Stimulated activated naive CD8-positive, alpha-beta T cell treated with anti-CD3 and anti-CD28 coated beads, Interleukin-15, amount 100 ng/mL, for 72 hours (primary cell): Measurements from ENCODE around the gene TNRC18.
A peak's percentile ranks its signal among the peaks of the same experiment; 100 is the strongest.

Source experiments
- ATAC-seq: fragments of 150-1000 bp; cut with Tn5 transposase; 2 replicates; pipeline ENCODE4 v1.10.0; 2021; ENCODE audit warnings: mild to moderate bottlenecking, moderate library complexity
- DNase-seq, 2 donors: peaks; one replicate each; pipeline ENCODE4 v3.0.0; 2021 to 2022
- H3K27ac Mint-ChIP-seq, 2 donors: one replicate each; pipeline ENCODE4 v1.8.0; 2022; ENCODE audit warnings: mild to moderate bottlenecking in 2 of 2, mixed read lengths in 2 of 2, moderate library complexity in 2 of 2
- H3K27me3 Mint-ChIP-seq: one replicate; pipeline ENCODE4 v1.8.0; 2022; ENCODE audit warnings: mixed read lengths
- H3K4me1 Mint-ChIP-seq: one replicate; pipeline ENCODE4 v1.8.0; 2022; ENCODE audit warnings: mild to moderate bottlenecking, mixed read lengths
- H3K4me3 Mint-ChIP-seq, 2 donors: one replicate each; pipeline ENCODE4 v1.8.0; 2022; ENCODE audit warnings: mild to moderate bottlenecking in 2 of 2, mixed read lengths in 2 of 2, moderate library complexity in 1 of 2
- H3K9me3 Mint-ChIP-seq, 2 donors: one replicate each; pipeline ENCODE4 v1.8.0; 2022; ENCODE audit warnings: mixed read lengths in 2 of 2

TNRC18 gene

DNA sequence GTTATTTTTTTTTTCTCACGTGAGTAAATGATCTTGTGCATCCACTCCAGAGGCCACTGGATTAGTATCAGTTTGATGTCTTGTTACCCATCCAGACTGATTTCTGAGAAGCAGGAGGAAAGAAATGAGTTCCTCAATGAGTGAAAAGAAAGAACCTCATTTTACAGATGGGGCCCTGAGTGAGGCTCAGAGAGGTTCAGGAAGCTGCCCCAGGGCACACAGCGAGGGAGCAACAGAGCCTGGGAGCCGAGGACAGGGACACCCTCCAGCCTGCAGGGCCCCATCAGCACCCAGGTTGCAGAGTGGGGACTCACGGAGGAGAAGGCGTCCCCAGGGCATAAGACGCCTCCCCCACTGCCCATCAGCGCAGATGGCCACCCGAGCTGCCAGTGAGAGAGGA is 30.9 kb upstream of the TNRC18 start:
- Mint-ChIP-seq H3K27me3 (peaks cover 22% of the 10 kb centered on the region), H3K4me3 (no peak overlapping the region)
- no peak for ATAC-seq

DNA sequence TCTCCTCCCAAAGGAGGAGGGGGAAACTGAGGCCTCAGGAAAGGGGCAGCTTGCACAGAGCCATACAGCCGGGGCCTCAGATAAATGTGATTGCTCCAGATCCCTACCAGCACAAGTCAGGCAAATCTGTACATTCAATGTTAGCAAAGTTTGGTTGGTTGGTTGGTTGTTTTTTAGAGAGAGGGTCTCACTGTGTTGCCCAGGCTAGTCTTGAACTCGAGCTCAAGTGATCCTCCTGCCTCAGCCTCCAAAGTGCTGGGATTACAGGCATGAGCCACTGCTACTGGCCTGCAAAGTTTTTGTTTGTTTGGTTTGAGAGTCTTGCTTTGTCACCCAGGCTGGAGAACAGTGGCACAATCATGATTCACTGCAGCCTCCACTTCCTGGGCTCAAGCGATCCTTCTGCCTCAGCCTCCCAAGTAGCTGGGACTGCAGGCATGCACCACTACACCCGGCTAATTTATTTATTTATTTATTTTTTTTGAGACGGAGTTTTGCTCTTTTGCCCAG is 30.0 kb upstream of the TNRC18 start:
- H3K27me3 Mint-ChIP-seq, result peaks cover 22% of the 10 kb centered on the region
- DNase-seq (no peak), ATAC-seq (no peak)
- H3K9me3 Mint-ChIP-seq, result no peaks in the 10 kb centered on the region
- no peak overlapping the region for H3K27ac Mint-ChIP-seq
- no peak overlapping the region for H3K4me3 Mint-ChIP-seq
- peaks cover 9% of the 10 kb centered on the region for H3K4me1 Mint-ChIP-seq

More for the DNA sequence above, 30.9 kb upstream of the TNRC18 start:
- Mint-ChIP-seq H3K27ac (no peak overlapping the region), H3K4me1 (peaks cover 9% of the 10 kb centered on the region), H3K9me3 (no peaks in the 10 kb centered on the region)
- DNase-seq, result no peak

DNA sequence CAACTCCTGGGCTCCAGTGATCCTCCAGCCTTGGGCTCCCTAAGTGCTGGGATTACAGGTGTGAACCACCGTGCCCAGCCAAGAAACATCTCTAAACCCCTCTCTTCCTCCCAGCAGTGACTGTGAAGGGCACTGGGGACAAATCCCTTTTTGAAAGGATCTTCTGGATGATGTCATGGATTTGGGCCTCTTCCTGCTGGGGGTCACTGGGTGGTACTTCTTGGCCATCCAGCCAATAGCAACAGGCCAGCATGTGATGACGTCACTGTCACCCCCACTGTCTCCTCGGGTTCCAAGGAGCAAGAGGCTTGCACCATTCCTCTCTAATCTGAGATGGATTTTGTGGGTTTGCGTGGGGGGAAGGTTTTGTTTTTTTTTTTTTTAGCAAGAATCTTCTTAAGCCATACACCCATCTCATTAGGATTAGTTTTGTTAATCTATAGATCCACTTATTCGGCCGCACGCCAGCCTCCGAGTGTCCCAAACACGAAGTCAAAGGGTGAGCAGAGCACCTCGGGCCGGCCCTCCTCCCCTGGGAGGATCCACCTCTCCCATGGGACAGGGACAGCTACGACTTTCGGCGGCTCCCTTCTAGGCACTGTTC is 29.4 kb upstream of the TNRC18 start:
- H3K27ac Mint-ChIP-seq, result peak overlapping the region in 1 of 2 donors; percentile 15
- DNase-seq (no peak), ATAC-seq (no peak)
- peaks cover 9% of the 10 kb centered on the region for H3K4me1 Mint-ChIP-seq
- no peak overlapping the region for H3K4me3 Mint-ChIP-seq
- H3K27me3 Mint-ChIP-seq, result peaks cover 22% of the 10 kb centered on the region
- H3K9me3 Mint-ChIP-seq, result no peaks in the 10 kb centered on the region

DNA sequence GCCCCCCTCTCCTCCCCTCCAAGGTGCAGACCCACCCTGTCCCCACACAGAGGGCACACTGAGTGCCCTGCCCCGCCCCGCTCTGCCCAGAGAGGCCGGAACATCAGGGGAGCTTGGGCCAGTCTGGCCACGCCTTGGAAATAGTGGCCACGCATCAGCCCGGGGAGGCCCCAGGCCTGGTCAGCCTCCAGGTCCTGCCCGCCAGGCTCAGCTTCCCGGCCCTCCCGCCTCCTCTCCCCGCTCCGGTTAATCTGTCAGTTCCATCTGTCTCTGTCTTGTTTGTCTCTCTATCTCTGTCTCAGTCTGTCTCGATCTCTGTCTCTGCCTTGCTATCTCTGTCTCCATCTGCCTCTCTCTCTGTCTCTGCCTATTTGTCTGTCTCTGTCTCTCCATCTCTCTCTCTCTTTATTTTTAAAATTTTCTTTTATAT is 28.9 kb upstream of the TNRC18 start:
- DNase-seq (no peak), ATAC-seq (peak; percentile 26)
- H3K27me3 Mint-ChIP-seq, result peaks cover 22% of the 10 kb centered on the region
- H3K4me3 Mint-ChIP-seq, result no peak overlapping the region
- peak overlapping the region in 1 of 2 donors; percentile 15 for H3K27ac Mint-ChIP-seq
- no peaks in the 10 kb centered on the region for H3K9me3 Mint-ChIP-seq
- H3K4me1 Mint-ChIP-seq, result peaks cover 9% of the 10 kb centered on the region

DNA sequence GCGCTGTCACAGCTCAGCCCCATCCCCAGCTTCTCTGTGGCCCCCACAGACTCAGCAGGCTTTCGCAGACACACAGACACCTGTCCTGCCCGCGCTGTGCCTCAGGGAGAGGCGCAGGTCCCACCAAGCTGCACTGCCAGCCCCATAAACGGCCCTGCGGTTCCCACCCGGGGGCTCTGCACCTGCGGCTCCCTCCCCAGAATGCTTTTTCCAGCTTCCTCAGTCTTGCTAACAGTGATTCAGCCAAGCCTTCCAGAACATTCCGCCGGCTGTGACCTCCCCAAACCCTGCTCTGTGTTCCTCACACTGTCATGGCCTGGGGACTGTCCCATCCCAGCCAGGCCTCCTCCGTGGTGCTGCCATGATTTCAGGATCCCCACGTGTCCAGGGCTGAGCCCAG is 27.8 kb upstream of the TNRC18 start:
- Mint-ChIP-seq H3K4me1 (peaks cover 9% of the 10 kb centered on the region), H3K27ac (no peak overlapping the region), H3K9me3 (no peaks in the 10 kb centered on the region), H3K4me3 (no peak overlapping the region), H3K27me3 (peaks cover 16% of the 10 kb centered on the region)
- DNase-seq (no peak), ATAC-seq (peak; percentile 36)

DNA sequence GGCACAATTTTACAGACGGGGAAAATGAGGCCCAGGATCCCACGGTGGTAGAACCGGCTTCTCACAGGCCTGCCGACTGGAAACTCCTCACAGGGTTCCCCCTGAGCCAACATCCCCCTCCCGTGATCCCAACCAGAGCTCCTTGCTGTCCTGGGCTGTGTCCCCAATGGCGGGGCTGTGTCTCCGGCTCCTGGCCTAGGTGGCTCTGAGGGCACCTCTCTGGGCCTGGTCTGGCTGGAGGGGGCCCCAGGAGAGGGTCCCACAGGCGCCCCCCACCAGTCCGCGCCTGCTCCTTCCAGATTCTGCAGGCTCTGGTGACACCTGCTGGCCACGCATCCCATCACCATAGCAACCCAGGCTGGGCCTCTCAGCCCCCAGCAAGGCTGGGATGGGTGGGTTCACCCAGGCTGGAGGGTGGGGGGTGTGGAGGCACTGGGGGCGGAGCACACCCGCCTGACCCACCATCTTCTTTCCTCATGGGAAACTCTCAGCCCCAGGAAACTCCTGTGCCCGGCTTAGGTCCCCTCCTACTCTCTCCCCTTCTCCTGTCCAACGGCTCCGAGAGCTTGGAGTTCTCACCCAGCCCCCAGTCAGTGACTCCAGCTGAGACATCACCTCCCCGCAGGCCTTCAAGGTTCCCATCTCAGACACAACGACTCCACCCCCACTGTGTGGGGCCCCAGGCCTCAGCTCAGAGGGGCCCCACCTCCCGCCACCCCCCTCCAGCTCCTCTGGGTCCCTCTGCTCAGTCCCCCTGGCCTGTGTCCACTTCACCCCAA is 27.1 kb upstream of the TNRC18 start:
- DNase-seq, result peak in 1 of 2 donors; percentile 43
- Mint-ChIP-seq H3K4me1 (peaks cover 9% of the 10 kb centered on the region), H3K9me3 (no peaks in the 10 kb centered on the region), H3K27ac (peak overlapping the region in 1 of 2 donors; percentile 74), H3K4me3 (no peak overlapping the region), H3K27me3 (peaks cover 9% of the 10 kb centered on the region)
- peak; percentile 74 for ATAC-seq

DNA sequence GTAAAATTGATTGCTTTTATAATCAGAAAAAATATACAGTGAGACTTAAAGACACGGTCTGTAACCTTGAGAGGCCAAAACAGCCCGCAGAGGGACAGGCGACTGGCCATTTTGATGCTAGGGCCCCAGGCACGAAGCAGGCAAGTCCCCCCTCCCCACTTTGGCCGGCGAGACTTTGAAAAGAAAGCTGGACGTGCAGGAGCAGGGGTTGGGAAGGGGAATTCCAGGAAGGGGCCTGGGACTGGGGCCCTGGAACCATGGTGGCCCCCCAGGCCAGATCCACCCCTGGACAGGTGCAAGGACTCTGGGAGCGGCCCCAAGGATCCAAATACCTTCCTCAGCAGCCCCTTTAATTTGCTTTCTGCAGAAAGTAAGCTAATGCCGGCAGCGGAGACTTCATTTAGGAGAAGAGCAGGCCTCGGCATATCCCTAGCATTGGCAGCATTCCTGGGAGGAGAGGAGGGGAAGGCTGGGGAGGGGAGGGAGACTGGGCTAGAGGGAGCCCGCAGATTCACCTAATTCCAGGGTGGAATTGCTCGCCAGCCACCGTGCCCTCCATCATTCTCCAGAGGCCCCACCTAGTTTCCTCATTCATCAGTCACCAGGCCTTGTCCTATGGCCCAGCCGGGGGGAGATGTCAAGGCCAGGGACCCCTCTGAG is 24.9 kb upstream of the TNRC18 start:
- H3K4me3 Mint-ChIP-seq, result no peak overlapping the region
- no peak overlapping the region for H3K27ac Mint-ChIP-seq
- peaks cover 7% of the 10 kb centered on the region for H3K27me3 Mint-ChIP-seq
- H3K4me1 Mint-ChIP-seq, result peaks cover 9% of the 10 kb centered on the region
- DNase-seq (no peak), ATAC-seq (no peak)
- H3K9me3 Mint-ChIP-seq, result no peaks in the 10 kb centered on the region

DNA sequence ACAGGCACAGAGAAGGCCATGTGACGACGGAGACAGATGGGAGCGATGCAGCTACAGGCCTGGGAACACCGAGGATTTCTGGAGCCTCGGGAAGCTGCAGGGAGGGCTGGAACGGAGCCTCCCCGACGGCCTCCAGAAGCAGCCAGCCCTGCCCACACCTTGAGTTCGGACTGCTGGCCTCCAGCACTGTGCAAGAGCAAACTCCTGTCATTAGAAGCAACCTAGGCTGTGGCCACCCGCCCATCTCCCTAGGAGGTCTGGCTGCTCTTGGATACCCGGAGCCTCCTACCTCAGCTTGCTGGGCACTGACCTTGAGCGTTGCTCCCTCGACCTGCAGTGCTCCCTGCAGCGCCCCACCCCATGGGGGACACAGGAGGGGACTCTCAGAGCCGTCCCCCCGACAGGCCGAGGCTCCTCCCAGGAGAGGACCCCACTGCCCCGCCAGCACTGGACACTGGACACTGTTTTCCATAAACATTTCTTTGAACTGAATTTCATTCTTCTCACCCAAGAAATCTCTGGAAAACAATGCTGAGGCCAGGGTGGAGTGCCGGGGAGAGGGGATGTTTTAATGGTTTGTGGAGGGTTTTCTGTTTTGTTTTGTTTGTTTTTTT is 22.5 kb upstream of the TNRC18 start:
- no peak for ATAC-seq
- H3K4me1 Mint-ChIP-seq, result peaks cover 5% of the 10 kb centered on the region

DNA sequence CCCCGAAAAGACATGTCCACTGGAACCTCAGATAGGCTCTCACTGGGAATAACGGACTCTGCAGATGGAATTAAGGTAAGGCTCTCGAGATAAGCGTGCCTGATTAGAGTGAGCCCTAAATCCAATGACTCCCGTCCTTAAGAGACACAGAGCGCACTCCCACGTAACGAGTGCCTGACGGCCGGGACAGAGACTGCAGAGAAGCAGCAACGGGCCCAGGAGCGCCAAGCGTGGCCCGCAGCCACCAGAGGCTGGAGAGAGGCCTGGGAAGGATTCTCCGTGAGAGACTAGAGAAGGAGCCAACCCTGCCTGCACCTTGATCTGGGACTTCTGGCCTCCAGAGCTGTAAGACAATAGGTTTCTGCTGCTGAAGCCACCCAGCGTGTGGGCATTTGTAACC is 20.0 kb upstream of the TNRC18 start:
- no peak overlapping the region for H3K4me3 Mint-ChIP-seq
- ATAC-seq (no peak), DNase-seq (no peak)
- H3K27ac Mint-ChIP-seq, result no peak overlapping the region
- no peaks in the 10 kb centered on the region for H3K4me1 Mint-ChIP-seq
- H3K27me3 Mint-ChIP-seq, result no peaks in the 10 kb centered on the region
- no peaks in the 10 kb centered on the region for H3K9me3 Mint-ChIP-seq

More for the DNA sequence above, 22.5 kb upstream of the TNRC18 start:
- DNase-seq, result no peak
- no peaks in the 10 kb centered on the region for H3K9me3 Mint-ChIP-seq
- peaks cover 1% of the 10 kb centered on the region for H3K27me3 Mint-ChIP-seq
- peak overlapping the region in 1 of 2 donors; percentile 80 for H3K27ac Mint-ChIP-seq
- no peak overlapping the region for H3K4me3 Mint-ChIP-seq

DNA sequence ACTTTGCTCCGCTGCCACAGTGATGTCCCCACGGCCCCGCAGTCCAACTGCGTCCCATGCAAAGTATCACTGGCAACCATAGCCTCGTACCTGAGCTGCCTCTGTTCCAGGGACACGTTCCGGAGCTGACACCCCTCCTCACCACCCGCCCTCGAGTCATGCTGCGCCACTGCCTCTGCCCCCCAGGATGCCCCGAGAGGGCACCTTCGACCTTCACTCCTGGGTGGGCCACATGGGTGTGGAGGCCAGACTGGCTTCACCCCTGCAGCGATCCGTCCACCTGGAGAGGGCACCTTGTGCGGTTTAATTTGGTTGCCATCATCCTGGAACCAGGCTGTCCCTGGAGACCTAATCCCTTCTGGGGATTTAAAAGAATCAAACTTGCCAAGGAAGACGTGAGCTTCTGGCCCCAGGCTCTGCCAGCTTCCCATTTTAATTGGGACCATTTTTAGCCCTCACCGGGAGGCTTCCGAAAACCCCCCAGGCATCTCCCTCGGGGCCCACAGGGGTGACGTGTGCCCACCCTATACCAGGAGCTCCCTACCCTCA is 19.2 kb upstream of the TNRC18 start:
- DNase-seq, result no peak
- no peak for ATAC-seq
- Mint-ChIP-seq H3K9me3 (no peaks in the 10 kb centered on the region), H3K27me3 (no peaks in the 10 kb centered on the region), H3K4me3 (no peak overlapping the region), H3K27ac (no peak overlapping the region), H3K4me1 (no peaks in the 10 kb centered on the region)

DNA sequence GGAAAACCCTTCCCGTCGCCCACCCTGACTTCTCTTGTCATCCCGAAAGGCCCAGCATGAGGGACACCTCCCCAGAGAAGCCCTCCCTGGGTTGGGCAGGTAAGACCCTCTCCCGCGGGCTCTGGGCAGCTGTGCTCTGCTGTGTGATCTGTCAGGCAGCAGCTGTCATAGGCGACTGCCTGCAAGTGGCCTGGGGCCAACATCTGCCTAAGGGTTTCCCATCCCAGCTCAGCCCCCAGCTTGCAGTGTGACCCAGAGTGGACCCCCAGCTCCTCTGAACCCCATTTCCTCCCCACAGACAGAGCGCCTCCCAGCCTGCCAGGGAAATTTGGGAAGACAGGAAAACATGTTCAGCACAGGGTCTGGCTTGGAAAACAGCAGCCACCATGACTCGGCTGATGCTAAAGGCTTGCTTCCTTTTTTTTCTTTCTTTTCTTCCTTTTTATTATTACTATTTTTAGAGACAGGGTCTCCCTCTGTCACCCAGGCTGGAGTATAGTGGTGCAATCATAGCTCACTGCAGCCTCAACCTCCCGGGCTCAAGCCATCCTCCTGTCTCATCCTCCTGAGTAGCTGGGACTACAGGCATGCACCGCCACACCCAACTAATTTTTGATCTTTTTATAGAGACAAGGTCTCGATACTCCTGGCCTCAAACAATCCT is 18.3 kb upstream of the TNRC18 start:
- no peaks in the 10 kb centered on the region for H3K27me3 Mint-ChIP-seq
- ATAC-seq (no peak), DNase-seq (no peak)
- H3K4me1 Mint-ChIP-seq, result no peaks in the 10 kb centered on the region
- H3K4me3 Mint-ChIP-seq, result no peak overlapping the region
- H3K27ac Mint-ChIP-seq, result no peak overlapping the region
- peaks cover 0 to 7% of the 10 kb centered on the region in 2 donors for H3K9me3 Mint-ChIP-seq

DNA sequence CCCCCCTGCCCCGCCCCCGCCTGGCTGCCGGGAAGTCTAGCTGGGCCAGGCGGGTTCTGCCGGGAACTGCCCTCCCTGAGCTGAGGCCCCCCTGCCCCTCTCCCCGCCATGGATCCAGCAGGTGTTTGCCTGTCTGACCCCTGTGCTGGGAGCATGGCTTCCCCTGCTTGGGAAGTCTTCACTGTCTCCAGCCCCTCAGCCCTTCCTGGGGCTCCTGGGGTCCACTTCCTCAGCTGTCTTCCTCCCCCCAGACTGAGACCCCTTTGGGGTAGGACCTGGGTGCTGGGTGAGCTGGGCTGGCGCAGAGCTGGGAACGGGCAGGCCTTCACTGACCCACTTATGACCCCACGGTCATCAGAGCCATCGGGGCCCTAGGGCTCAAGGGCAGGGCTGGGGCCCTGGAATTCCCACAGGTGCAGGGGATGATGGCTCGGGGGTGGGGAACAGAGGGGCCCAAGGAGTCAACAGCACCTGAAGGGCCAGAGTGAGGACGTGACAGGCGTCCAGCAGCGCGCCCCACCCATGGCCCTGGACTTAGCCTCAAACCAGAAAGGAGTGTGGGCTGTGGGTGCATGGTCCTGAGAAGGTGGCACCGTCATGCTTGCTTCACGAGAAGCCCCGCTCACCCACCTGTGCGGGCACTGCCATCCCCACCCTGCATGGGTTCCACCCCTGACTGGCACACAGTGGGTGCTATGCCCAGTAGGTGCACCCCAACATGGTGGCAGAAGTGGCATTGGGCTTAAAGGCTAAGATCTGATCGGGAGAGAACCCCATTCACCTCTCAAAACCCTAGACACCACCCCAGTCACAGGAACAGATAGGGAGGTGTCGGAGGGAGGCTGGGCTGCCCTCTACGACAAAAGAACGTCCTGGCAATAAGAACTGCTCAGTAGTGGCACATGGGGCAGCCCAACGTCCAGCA is 16.2 kb upstream of the TNRC18 start:
- H3K4me3 Mint-ChIP-seq, result no peak overlapping the region
- no peaks in the 10 kb centered on the region for H3K27me3 Mint-ChIP-seq
- H3K27ac Mint-ChIP-seq, result no peak overlapping the region
- H3K9me3 Mint-ChIP-seq, result peaks cover 0 to 7% of the 10 kb centered on the region in 2 donors
- no peak for ATAC-seq
- no peaks in the 10 kb centered on the region for H3K4me1 Mint-ChIP-seq
- no peak for DNase-seq

DNA sequence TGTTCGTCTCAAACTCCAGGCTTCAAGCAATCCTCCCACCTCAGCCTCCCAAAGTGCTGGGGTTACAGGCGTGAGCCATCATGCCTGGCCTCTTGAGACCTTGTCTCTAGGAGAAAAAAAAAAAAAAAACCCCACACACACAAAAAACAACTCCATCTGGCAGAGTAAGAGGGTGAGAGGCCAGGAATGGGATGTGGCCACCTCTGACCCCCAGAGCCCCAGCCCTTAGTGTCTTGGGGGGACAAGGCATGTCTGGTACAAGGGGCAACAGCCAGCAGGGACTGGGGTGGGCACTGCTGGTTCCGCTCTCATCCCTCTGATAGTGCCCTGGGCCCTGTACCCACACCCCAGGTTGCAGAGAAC is 15.6 kb upstream of the TNRC18 start:
- Mint-ChIP-seq H3K4me3 (no peak overlapping the region), H3K27me3 (no peaks in the 10 kb centered on the region), H3K9me3 (peaks cover 0 to 7% of the 10 kb centered on the region in 2 donors), H3K4me1 (no peaks in the 10 kb centered on the region), H3K27ac (no peak overlapping the region)
- no peak for ATAC-seq
- DNase-seq, result no peak

DNA sequence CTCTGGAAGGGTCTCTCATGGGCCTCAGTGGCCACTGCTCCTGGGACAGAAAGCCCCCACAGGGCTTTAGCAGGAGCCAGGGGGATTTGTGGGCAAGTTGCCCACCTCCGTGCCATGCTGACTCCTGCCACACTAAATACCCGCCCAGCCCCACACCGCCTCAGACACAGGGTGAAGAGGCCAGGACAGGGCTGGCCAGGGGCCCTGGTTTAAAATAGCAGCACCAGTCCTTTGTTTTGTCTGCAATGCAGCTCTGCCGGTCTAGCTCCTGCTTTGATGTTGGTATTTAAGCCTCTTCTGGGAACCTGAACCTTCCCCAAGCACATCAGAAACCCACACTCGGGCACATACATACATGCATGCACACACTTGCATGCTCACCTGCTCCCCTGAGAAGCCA is 14.4 kb upstream of the TNRC18 start:
- no peaks in the 10 kb centered on the region for H3K4me1 Mint-ChIP-seq
- H3K27me3 Mint-ChIP-seq, result no peaks in the 10 kb centered on the region

More for the DNA sequence above, 14.4 kb upstream of the TNRC18 start:
- Mint-ChIP-seq H3K4me3 (no peak overlapping the region), H3K27ac (no peak overlapping the region), H3K9me3 (peaks cover 0 to 13% of the 10 kb centered on the region in 2 donors)
- ATAC-seq (no peak), DNase-seq (no peak)
